ENCODE results near the gene CCDC28A. TPM values are rescaled to one million over a fixed set of nuclear protein-coding genes. Genes with fewer than 3 reads are reported as not detected.
"Not testable (repeated sequence)": the region's sequence is repeated elsewhere in the genome, so short reads cannot be mapped to it uniquely, and the experiment has no call there.

The CCDC28A gene
- total and polyA plus RNA-seq, 4 donors: 15.1 to 30.8 (median 24.5) TPM

GRCh38 chr6:138726757-138727097, 46.8 kb upstream of the CCDC28A start:
- H3K9ac ChIP-seq (ENCODE audit: insufficient read depth in 1 of 2, low read length in 2 of 2): no peak overlapping the region
- H3K27me3 ChIP-seq (ENCODE audit: control insufficient read depth in 3 of 3, insufficient read depth in 3 of 3, low read length in 2 of 3): no peaks in the 10 kb centered on the region
- peaks cover 5 to 7% (median 7%) of the 10 kb centered on the region in 5 donors for H3K4me1 ChIP-seq (ENCODE audit: control insufficient read depth in 5 of 5, insufficient read depth in 5 of 5, low read length in 5 of 5)
- ATAC-seq (ENCODE audit: insufficient read depth, low FRiP score): no peak
- no peak overlapping the region for H3K4me3 ChIP-seq
- 91 to 97% methylated on average over 3 of the region's 3 CpGs for whole genome bisulfite sequencing, 2 donors
- TF ChIP-seq CTCF (IDR thresholded peaks at IDR 0.05; ENCODE audit: control extremely low read depth, extremely low read depth): no peak
- no peaks in the 10 kb centered on the region for H3K36me3 ChIP-seq (ENCODE audit: control insufficient read depth in 4 of 4, insufficient read depth in 4 of 4, low read length in 4 of 4)
- no peaks in the 10 kb centered on the region for H3K9me3 ChIP-seq (ENCODE audit: control insufficient read depth in 4 of 4, insufficient read depth in 3 of 4, low read length in 3 of 4)
- H3K27ac ChIP-seq (ENCODE audit: low read depth in 1 of 2, low read length in 1 of 2): no peak overlapping the region
- DNase-seq: no peak

- Histone ChIP-seq H3K27me3 (ENCODE audit: control insufficient read depth in 3 of 3, insufficient read depth in 3 of 3, low read length in 2 of 3) (no peaks in the 10 kb centered on the region), H3K36me3 (ENCODE audit: control insufficient read depth in 4 of 4, insufficient read depth in 4 of 4, low read length in 4 of 4) (no peaks in the 10 kb centered on the region), H3K4me3 (no peak overlapping the region), H3K9ac (ENCODE audit: insufficient read depth in 1 of 2, low read length in 2 of 2) (no peak overlapping the region), H3K27ac (ENCODE audit: low read depth in 1 of 2, low read length in 1 of 2) (no peak overlapping the region), H3K9me3 (ENCODE audit: control insufficient read depth in 4 of 4, insufficient read depth in 3 of 4, low read length in 3 of 4) (no peaks in the 10 kb centered on the region), H3K4me1 (ENCODE audit: control insufficient read depth in 5 of 5, insufficient read depth in 5 of 5, low read length in 5 of 5) (peaks cover 5 to 7% (median 7%) of the 10 kb centered on the region in 5 donors)
- no peak for TF ChIP-seq CTCF (IDR thresholded peaks at IDR 0.05; ENCODE audit: control extremely low read depth, extremely low read depth)
- no peak for DNase-seq
- no peak for ATAC-seq (ENCODE audit: insufficient read depth, low FRiP score)
- WGBS, 2 donors: 77 to 90% methylated on average over 3 of the region's 3 CpGs
These were observed 46.4 kb upstream of the CCDC28A start for GRCh38 chr6:138727182-138727581.

- H3K27ac ChIP-seq (ENCODE audit: low read depth in 1 of 2, low read length in 1 of 2): no peak overlapping the region
- H3K36me3 ChIP-seq (ENCODE audit: control insufficient read depth in 4 of 4, insufficient read depth in 4 of 4, low read length in 4 of 4): no peaks in the 10 kb centered on the region
- H3K27me3 ChIP-seq (ENCODE audit: control insufficient read depth in 3 of 3, insufficient read depth in 3 of 3, low read length in 2 of 3): no peaks in the 10 kb centered on the region
- DNase-seq (no peak), ATAC-seq (ENCODE audit: insufficient read depth, low FRiP score) (no peak)
- H3K4me1 ChIP-seq (ENCODE audit: control insufficient read depth in 5 of 5, insufficient read depth in 5 of 5, low read length in 5 of 5): peaks cover 4 to 7% (median 5%) of the 10 kb centered on the region in 5 donors
- 24 to 63% methylated on average over 2 of the region's 2 CpGs for WGBS, 2 donors
- no peak for TF ChIP-seq CTCF (IDR thresholded peaks at IDR 0.05; ENCODE audit: control extremely low read depth, extremely low read depth)
- H3K9ac ChIP-seq (ENCODE audit: insufficient read depth in 1 of 2, low read length in 2 of 2): no peak overlapping the region
- no peak overlapping the region for H3K4me3 ChIP-seq
- no peaks in the 10 kb centered on the region for H3K9me3 ChIP-seq (ENCODE audit: control insufficient read depth in 4 of 4, insufficient read depth in 3 of 4, low read length in 3 of 4)
These were observed 44.9 kb upstream of the CCDC28A start for GRCh38 chr6:138728662-138729061.

GRCh38 chr6:138730037-138730436, 43.5 kb upstream of the CCDC28A start:
- not testable (repeated sequence) for H3K27ac ChIP-seq (ENCODE audit: low read depth in 1 of 2, low read length in 1 of 2); H3K27me3 ChIP-seq (ENCODE audit: control insufficient read depth in 3 of 3, insufficient read depth in 3 of 3, low read length in 2 of 3); ATAC-seq (ENCODE audit: insufficient read depth, low FRiP score); H3K36me3 ChIP-seq (ENCODE audit: control insufficient read depth in 4 of 4, insufficient read depth in 4 of 4, low read length in 4 of 4); H3K4me1 ChIP-seq (ENCODE audit: control insufficient read depth in 5 of 5, insufficient read depth in 5 of 5, low read length in 5 of 5); H3K9ac ChIP-seq (ENCODE audit: insufficient read depth in 1 of 2, low read length in 2 of 2); H3K4me3 ChIP-seq; H3K9me3 ChIP-seq (ENCODE audit: control insufficient read depth in 4 of 4, insufficient read depth in 3 of 4, low read length in 3 of 4); DNase-seq
- 84 to 96% methylated on average over 5 of the region's 5 CpGs for WGBS, 2 donors
